ENCODE results near the gene ZNF330. TPM values are rescaled to one million over a fixed set of nuclear protein-coding genes. Genes with fewer than 3 reads are reported as not detected.
A peak's percentile ranks its signal among the peaks of the same experiment; 100 is the strongest.

The ZNF330 gene
- total RNA-seq = 40.7 and 41.2 TPM in 2 replicates

DNA sequence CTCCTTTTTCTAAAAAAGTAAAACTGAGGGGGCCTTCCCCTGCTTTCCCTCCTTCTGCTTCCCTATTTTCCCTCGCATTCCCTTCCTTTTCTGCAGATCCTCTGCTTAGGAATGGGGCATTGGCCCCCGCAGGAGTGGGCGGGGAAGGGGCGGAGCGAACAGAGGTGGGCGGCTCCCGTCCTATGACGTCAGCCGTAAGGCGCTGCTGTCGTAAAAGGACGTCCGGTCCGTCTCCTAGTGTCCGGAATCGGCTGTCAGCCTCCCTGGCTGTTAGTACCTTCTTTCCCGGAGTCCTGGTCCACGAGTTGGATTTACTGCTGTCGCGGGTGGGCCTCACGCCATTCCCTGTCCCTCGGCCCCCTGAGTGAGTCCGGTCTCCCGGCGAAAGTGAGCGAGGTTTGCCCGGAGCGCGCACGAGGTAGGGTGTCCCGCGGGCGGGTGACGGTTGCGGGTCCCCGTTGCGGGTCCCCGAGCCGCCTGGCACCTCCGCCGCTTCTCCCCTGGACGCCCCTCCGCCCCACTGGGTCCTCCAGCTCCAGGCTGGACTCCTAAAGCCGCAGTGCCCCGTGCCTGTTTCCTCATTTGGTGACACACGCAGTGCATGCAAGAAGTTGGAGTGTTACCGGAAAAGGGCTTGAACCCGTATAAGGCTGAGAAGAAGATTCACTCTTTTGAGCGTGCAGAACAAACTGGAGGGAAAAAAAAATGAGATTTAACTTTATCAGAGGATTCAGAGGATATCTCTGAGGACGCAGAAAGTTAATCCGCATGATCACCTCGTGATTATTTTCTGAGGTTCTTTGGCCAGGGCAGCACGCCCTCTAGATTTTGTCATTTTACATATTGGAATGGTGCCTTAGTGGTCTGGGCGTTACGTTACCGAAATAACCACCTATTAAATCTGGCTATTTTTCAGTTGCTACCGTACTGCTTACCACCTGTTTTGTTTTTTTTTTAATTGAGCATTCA, at the start of gene ZNF330:
TSS of gene ZNF330 (plus strand) at position 205 of the 969 bp plus-strand sequence. CDS start 1,477 bp downstream, outside the sequence.
- peak within 1 kb of the TSS; percentile 89 for H3K27ac Mint-ChIP-seq
- no peaks in the 10 kb centered on the region for H3K9me3 Mint-ChIP-seq
- peaks cover 36% of the 10 kb centered on the region for H3K36me3 Mint-ChIP-seq (ENCODE audit: low read depth)
- DNase-seq (peak; percentile 95), ATAC-seq (ENCODE audit: low read depth) (peak; percentile 90)
- POLR2A ChIA-PET = no interaction called here
- peak within 1 kb of the TSS; percentile 94 for H3K4me3 Mint-ChIP-seq
- no peaks in the 10 kb centered on the region for H3K27me3 Mint-ChIP-seq
- peaks cover 28% of the 10 kb centered on the region for H3K4me1 Mint-ChIP-seq
- intact Hi-C loops (cut with micrococcal nuclease) = loop anchor here (1.0 to 10.0 kb wide), 8 partner anchors 88 to 1964 kb away; partner anchors contain the start of genes ELMOD2, IL15, MAML3 and RNF150
- CTCF ChIA-PET = no interaction called here
- TF ChIP-seq, protein P1, sequence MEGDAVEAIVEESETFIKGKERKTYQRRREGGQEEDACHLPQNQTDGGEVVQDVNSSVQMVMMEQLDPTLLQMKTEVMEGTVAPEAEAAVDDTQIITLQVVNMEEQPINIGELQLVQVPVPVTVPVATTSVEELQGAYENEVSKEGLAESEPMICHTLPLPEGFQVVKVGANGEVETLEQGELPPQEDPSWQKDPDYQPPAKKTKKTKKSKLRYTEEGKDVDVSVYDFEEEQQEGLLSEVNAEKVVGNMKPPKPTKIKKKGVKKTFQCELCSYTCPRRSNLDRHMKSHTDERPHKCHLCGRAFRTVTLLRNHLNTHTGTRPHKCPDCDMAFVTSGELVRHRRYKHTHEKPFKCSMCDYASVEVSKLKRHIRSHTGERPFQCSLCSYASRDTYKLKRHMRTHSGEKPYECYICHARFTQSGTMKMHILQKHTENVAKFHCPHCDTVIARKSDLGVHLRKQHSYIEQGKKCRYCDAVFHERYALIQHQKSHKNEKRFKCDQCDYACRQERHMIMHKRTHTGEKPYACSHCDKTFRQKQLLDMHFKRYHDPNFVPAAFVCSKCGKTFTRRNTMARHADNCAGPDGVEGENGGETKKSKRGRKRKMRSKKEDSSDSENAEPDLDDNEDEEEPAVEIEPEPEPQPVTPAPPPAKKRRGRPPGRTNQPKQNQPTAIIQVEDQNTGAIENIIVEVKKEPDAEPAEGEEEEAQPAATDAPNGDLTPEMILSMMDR (IDR thresholded peaks at IDR 0.05) = no peak

DNA sequence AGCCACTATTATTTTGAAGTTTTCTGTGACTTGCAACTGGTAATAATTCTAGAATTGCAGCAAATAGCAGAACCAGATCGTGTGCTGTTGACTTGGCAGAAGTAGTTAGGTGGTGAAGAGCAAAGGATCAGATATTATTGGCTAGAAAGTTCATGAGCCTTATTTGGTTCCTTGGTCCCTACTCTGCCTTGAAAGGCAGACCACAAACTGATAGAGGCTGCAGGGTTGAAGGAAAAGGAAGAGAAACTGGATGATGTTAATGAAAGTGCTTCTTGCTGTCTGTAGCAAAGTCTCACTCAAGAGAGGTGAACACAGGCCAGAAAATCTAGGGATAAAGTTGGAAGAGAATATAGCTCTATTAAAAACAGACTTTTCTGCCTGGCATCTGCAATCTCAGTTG, 46.2 kb upstream of the ZNF330 start:
- peaks cover 2% of the 10 kb centered on the region for H3K9me3 Mint-ChIP-seq
- H3K27me3 Mint-ChIP-seq = no peaks in the 10 kb centered on the region
- TF ChIP-seq, protein P1 (IDR thresholded peaks at IDR 0.05) = no peak
- ATAC-seq (ENCODE audit: low read depth) = no peak
- H3K36me3 Mint-ChIP-seq (ENCODE audit: low read depth) = no peaks in the 10 kb centered on the region
- H3K4me1 Mint-ChIP-seq = no peaks in the 10 kb centered on the region
- no peak for DNase-seq
- POLR2A ChIA-PET = no interaction called here
- intact Hi-C loops (cut with micrococcal nuclease) = no loop called here
- no peak overlapping the region for H3K27ac Mint-ChIP-seq
- no peak overlapping the region for H3K4me3 Mint-ChIP-seq
- CTCF ChIA-PET = no interaction called here

DNA sequence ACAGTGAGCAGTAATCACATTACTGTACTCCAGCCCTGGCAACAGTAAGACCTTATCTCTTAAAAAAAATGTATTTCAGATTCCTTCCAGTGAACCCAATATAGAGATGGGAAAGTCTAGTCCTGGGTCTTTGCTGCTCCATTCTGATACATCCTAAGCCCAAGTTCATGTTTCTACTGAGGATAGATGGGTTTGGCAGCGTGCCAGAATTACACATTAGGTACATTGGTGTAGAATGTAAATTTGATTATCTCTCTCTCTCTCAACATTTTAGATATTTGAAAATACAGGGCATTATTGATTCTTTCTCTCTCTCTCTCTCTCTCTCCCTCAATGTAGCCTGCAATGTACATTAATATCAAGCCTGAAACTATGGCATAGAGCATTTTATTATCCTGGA, 43.5 kb upstream of the ZNF330 start:
- no peaks in the 10 kb centered on the region for H3K9me3 Mint-ChIP-seq
- TF ChIP-seq, protein P1 (IDR thresholded peaks at IDR 0.05) = no peak
- intact Hi-C loops (cut with micrococcal nuclease) = no loop called here
- no peak overlapping the region for H3K27ac Mint-ChIP-seq
- H3K36me3 Mint-ChIP-seq (ENCODE audit: low read depth) = no peaks in the 10 kb centered on the region
- peaks cover 2% of the 10 kb centered on the region for H3K27me3 Mint-ChIP-seq
- ATAC-seq (ENCODE audit: low read depth) = no peak
- ChIA-PET CTCF (no interaction called here), POLR2A (no interaction called here)
- no peak for DNase-seq
- H3K4me3 Mint-ChIP-seq = no peak overlapping the region
- H3K4me1 Mint-ChIP-seq = no peaks in the 10 kb centered on the region

DNA sequence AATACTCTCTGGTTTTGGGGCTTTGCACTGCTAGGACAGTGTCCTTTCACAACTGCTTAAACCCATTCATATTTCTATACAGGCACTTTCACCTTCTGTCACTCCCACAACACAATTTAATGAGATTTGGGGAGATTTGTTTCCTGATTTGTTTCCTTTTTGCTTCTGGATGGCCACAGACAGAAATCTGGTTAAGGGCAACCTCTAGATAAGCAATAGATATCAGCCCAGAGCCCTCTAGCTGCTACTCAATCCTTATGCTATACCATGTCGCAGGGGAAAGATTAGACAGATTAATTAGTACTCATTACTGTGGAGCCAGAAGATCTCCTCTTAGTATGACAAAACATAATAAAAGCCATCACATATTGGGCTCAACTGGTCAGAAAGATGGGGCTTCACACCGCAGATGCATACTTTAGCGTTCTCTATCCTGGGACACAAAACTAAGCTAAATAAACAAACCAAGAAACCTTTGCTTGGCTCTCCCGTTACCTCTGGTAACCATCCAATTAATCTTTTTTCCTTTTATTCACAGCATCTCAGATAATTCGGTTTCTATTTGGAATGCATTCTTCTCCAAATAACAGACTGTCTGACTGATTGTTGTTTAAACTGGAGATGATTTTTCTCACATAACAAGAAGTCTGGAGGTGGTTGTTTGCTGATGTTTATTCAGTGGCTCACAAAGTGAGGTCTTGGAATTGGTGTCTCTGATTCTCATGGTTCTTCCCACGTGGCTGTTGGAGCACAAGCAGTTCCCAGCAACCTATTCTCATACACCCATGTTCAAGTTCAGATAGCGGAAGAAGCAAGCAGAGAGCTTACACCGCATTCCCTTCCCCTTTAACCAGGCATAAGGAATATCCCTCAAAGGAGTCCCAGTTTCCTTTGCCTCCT, 41.0 kb upstream of the ZNF330 start:
- intact Hi-C loops (cut with micrococcal nuclease) = no loop called here
- ATAC-seq (ENCODE audit: low read depth) (no peak), DNase-seq (no peak)
- TF ChIP-seq, protein P1 (IDR thresholded peaks at IDR 0.05) = no peak
- Mint-ChIP-seq H3K36me3 (ENCODE audit: low read depth) (no peaks in the 10 kb centered on the region), H3K4me1 (no peaks in the 10 kb centered on the region), H3K27ac (no peak overlapping the region), H3K27me3 (peaks cover 4% of the 10 kb centered on the region), H3K4me3 (no peak overlapping the region), H3K9me3 (peaks cover 2% of the 10 kb centered on the region)
- ChIA-PET POLR2A (no interaction called here), CTCF (no interaction called here)
